ENCODE measurements around the gene RPN2. TPM values are rescaled to one million over a fixed set of nuclear protein-coding genes. Genes with fewer than 3 reads are reported as not detected.
"Not testable (repeated sequence)": the region's sequence is repeated elsewhere in the genome, so short reads cannot be mapped to it uniquely, and the experiment has no call there.

Gene RPN2
- total and polyA plus RNA-seq, 10 of the 15 experiments (the other 5 are each of a cell fraction or from before 2014, with no cell fraction given) = 148 to 365 (median 228) TPM

DNA sequence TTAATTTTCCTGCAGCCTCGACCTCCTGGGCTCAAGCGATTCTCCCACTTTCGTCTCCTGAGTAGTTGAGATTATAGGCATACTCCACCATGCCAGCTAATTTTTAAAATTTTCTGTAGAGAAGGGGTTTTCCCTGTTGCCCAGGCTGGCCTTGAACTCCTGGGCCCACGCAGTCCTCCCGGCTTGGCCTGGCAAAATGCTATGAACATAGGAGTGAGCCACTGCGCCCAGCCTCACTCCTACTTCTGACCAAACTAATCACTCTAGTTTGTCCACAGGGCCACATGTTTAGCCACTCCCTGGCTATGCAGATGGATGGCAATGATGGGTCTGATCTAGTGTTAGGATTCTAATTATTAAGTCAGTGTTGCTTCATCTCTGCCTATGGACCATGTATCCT, 31.9 kb upstream of the RPN2 start:
- CTCF ChIA-PET = interaction anchor here (0.9 kb wide), 1 partner anchor 10 kb away, joined by 3 read pairs; no protein-coding TSS in a partner anchor

DNA sequence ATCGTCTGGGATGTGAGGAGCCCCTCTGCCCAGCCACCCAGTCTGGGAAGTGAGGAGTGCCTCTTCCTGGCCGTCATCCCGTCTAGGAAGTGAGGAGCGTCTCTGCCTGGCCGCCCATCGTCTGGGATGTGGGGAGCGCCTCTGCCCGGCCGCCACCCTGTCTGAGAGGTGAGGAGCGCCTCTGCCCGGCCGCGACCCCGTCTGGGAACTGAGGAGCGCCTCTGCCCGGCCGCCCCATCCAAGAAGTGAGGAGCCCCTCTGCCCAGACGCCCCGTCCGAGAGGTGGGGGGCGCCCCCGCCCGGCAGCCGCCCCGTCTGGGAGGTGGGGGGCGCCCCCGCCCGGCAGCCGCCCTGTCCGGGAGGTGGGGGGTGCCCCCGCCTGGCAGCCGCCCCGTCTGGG, 28.3 kb upstream of the RPN2 start:
- FAIRE-seq; H3K9me3 ChIP-seq (replicated peaks; ENCODE audit: control insufficient read depth, insufficient read depth, low read length); ATAC-seq; H3K4me3 ChIP-seq; H3K36me3 ChIP-seq (ENCODE audit: control insufficient read depth in 2 of 2, insufficient read depth in 2 of 2, low read length in 1 of 2); BruUV-seq (replicated peaks); H4K20me1 ChIP-seq (ENCODE audit: control insufficient read depth, insufficient read depth); H3K4me2 ChIP-seq (ENCODE audit: control insufficient read depth, insufficient read depth); H3K27ac ChIP-seq (ENCODE audit: control insufficient read depth, insufficient read depth); RAD21 ChIA-PET (ENCODE audit: unreplicated experiment); H3K27me3 ChIP-seq (replicated peaks in 1 of 2; ENCODE audit: control insufficient read depth in 2 of 2, insufficient read depth in 2 of 2, low read length in 1 of 2); DNase-seq (ENCODE audit: low read depth, low spot score); H3K79me2 ChIP-seq (ENCODE audit: control insufficient read depth, insufficient read depth, low read length); CTCF ChIA-PET; POLR2A ChIA-PET; H2AFZ ChIP-seq (ENCODE audit: control insufficient read depth, low read depth, low read length); H3K9ac ChIP-seq (ENCODE audit: control insufficient read depth, insufficient read depth, low read length); in situ Hi-C loops (cut with MboI); SMC1A ChIA-PET (ENCODE audit: uncharacterized antibody, unreplicated experiment); intact Hi-C loops (cut with micrococcal nuclease; ENCODE audit: unreplicated experiment); H3K4me1 ChIP-seq (ENCODE audit: control insufficient read depth, insufficient read depth, low read length): not testable (repeated sequence)
- WGBS (ENCODE audit: insufficient coverage, insufficient replicate concordance, low lambda C conversion rate, missing lambda C conversion rate) = 98% methylated on average over 18 of the region's 33 CpGs

More for the DNA sequence above, 31.9 kb upstream of the RPN2 start:
- Histone ChIP-seq H3K27ac (ENCODE audit: control insufficient read depth, insufficient read depth) (no peak overlapping the region), H3K9ac (ENCODE audit: control insufficient read depth, insufficient read depth, low read length) (no peak overlapping the region), H3K4me1 (ENCODE audit: control insufficient read depth, insufficient read depth, low read length) (no peaks in the 10 kb centered on the region), H3K4me2 (ENCODE audit: control insufficient read depth, insufficient read depth) (no peak overlapping the region), H3K9me3 (replicated peaks; ENCODE audit: control insufficient read depth, insufficient read depth, low read length) (no peaks in the 10 kb centered on the region), H3K4me3 (no peak overlapping the region), H4K20me1 (ENCODE audit: control insufficient read depth, insufficient read depth) (no peaks in the 10 kb centered on the region), H3K79me2 (ENCODE audit: control insufficient read depth, insufficient read depth, low read length) (no peaks in the 10 kb centered on the region), H3K27me3 (replicated peaks in 1 of 2; ENCODE audit: control insufficient read depth in 2 of 2, insufficient read depth in 2 of 2, low read length in 1 of 2) (no peaks in the 10 kb centered on the region), H2AFZ (ENCODE audit: control insufficient read depth, low read depth, low read length) (no peak overlapping the region), H3K36me3 (ENCODE audit: control insufficient read depth in 2 of 2, insufficient read depth in 2 of 2, low read length in 1 of 2) (no peaks in the 10 kb centered on the region)
- POLR2A ChIA-PET = no interaction called here
- in situ Hi-C loops (cut with MboI) (no loop called here), intact Hi-C loops (cut with micrococcal nuclease; ENCODE audit: unreplicated experiment) (no loop called here)
- 83% methylated on average over 6 of the region's 6 CpGs for WGBS (ENCODE audit: insufficient coverage, insufficient replicate concordance, low lambda C conversion rate, missing lambda C conversion rate)
- SMC1A ChIA-PET (ENCODE audit: uncharacterized antibody, unreplicated experiment) = no interaction called here
- TF ChIP-seq CHD2 (IDR thresholded peaks at IDR 0.05; ENCODE audit: borderline replicate concordance, low read depth, low read length) (no peak), DPF2 (IDR thresholded peaks at IDR 0.05) (no peak), SMAD5 (IDR thresholded peaks at IDR 0.05; ENCODE audit: low read depth) (no peak), JUND (IDR thresholded peaks at IDR 0.05; ENCODE audit: low read depth, low read length) (no peak), MXI1 (IDR thresholded peaks at IDR 0.05; ENCODE audit: low read depth, low read length) (no peak), IKZF1 (conservative IDR thresholded peaks at IDR 0.05) (no peak), RUNX3 (IDR thresholded peaks at IDR 0.05; ENCODE audit: low read length) (no peak), BACH1 (IDR thresholded peaks at IDR 0.05; ENCODE audit: borderline replicate concordance) (no peak), BMI1 (IDR thresholded peaks at IDR 0.05; ENCODE audit: borderline replicate concordance) (no peak), POLR2A (IDR thresholded peaks at IDR 0.05; ENCODE audit: low read depth, low read length) (no peak), FOXK2 (IDR thresholded peaks at IDR 0.05) (no peak), RAD51 (IDR thresholded peaks at IDR 0.05) (no peak), IKZF2 (IDR thresholded peaks at IDR 0.05) (no peak), SP1 (IDR thresholded peaks at IDR 0.05; ENCODE audit: low read depth, low read length) (no peak), MEF2B (IDR thresholded peaks at IDR 0.05; ENCODE audit: partially characterized antibody, poor library complexity, severe bottlenecking) (no peak), CHD1 (IDR thresholded peaks at IDR 0.05; ENCODE audit: low read depth, low read length) (no peak), POU2F2 (IDR thresholded peaks at IDR 0.05; ENCODE audit: borderline replicate concordance, low read depth, low read length) (no peak)
- TF ChIP-seq, protein P1, sequence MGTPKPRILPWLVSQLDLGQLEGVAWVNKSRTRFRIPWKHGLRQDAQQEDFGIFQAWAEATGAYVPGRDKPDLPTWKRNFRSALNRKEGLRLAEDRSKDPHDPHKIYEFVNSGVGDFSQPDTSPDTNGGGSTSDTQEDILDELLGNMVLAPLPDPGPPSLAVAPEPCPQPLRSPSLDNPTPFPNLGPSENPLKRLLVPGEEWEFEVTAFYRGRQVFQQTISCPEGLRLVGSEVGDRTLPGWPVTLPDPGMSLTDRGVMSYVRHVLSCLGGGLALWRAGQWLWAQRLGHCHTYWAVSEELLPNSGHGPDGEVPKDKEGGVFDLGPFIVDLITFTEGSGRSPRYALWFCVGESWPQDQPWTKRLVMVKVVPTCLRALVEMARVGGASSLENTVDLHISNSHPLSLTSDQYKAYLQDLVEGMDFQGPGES (IDR thresholded peaks at IDR 0.05) = no peak
- TF ChIP-seq, protein P2, sequence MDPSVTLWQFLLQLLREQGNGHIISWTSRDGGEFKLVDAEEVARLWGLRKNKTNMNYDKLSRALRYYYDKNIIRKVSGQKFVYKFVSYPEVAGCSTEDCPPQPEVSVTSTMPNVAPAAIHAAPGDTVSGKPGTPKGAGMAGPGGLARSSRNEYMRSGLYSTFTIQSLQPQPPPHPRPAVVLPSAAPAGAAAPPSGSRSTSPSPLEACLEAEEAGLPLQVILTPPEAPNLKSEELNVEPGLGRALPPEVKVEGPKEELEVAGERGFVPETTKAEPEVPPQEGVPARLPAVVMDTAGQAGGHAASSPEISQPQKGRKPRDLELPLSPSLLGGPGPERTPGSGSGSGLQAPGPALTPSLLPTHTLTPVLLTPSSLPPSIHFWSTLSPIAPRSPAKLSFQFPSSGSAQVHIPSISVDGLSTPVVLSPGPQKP (IDR thresholded peaks at IDR 0.05; ENCODE audit: low read depth, low read length) = no peak
- TF ChIP-seq, protein P3, sequence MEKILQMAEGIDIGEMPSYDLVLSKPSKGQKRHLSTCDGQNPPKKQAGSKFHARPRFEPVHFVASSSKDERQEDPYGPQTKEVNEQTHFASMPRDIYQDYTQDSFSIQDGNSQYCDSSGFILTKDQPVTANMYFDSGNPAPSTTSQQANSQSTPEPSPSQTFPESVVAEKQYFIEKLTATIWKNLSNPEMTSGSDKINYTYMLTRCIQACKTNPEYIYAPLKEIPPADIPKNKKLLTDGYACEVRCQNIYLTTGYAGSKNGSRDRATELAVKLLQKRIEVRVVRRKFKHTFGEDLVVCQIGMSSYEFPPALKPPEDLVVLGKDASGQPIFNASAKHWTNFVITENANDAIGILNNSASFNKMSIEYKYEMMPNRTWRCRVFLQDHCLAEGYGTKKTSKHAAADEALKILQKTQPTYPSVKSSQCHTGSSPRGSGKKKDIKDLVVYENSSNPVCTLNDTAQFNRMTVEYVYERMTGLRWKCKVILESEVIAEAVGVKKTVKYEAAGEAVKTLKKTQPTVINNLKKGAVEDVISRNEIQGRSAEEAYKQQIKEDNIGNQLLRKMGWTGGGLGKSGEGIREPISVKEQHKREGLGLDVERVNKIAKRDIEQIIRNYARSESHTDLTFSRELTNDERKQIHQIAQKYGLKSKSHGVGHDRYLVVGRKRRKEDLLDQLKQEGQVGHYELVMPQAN (conservative IDR thresholded peaks at IDR 0.05) = no peak
- DNase-seq (ENCODE audit: low read depth, low spot score) (no peak), FAIRE-seq (no peak), ATAC-seq (no peak)
- BruUV-seq (replicated peaks) = no TSS peak
- RAD21 ChIA-PET (ENCODE audit: unreplicated experiment) = no interaction called here
